H1 (cell line): ENCODE results near the gene DIPK1A. TPM values are rescaled to one million over a fixed set of nuclear protein-coding genes. Genes with fewer than 3 reads are reported as not detected.

Experiments used
- CTCF ChIA-PET: fragments of 300-600 bp; sonication (Branson Sonifier 250); formaldehyde crosslinking; loops from one replicate; lab custom pipeline; 2021; ENCODE audit not compliant: partially characterized antibody; lab: Charles Lee
- POLR2A ChIA-PET: fragments of 300-600 bp; sonication (Branson Sonifier 250); formaldehyde crosslinking; loops from one replicate; lab custom pipeline; 2021; ENCODE audit warnings: inconsistent platforms; ENCODE audit not compliant: partially characterized antibody; lab: Charles Lee
- DNase-seq, 2 experiments: peaks; one replicate each; pipeline versions ENCODE4 v3.0.0 to v3.0.0-alpha.2; 2010 to 2022; ENCODE audit warnings: low spot score in 2 of 2, low read depth in 1 of 2, mixed read lengths in 1 of 2
- FAIRE-seq: peaks from 2 replicates; lab custom pipeline; 2011; peaks lifted over from hg19 to GRCh38; lab: Jason Lieb, UNC
- H2AFZ ChIP-seq: 2 replicates; pipeline ENCODE4 v1.8.1; 2012; ENCODE audit warnings: low read length, inconsistent platforms
- H2AK5ac ChIP-seq: 2 replicates; pipeline ENCODE4 v1.6.1; 2013; ENCODE audit warnings: low read depth, low read length
- H2BK120ac ChIP-seq: replicated peaks from 2 replicates; pipeline ENCODE3; 2013; ENCODE audit warnings: low read depth, low read length, inconsistent platforms
- H2BK12ac ChIP-seq: 2 replicates; pipeline ENCODE4 v1.6.1; 2013; ENCODE audit warnings: low read depth, low read length
- H2BK15ac ChIP-seq: 2 replicates; pipeline ENCODE4 v1.6.1; 2013; ENCODE audit warnings: low read length
- H2BK20ac ChIP-seq: 2 replicates; pipeline ENCODE4 v1.6.1; 2013; ENCODE audit warnings: low read length
- H2BK5ac ChIP-seq: 2 replicates; pipeline ENCODE4 v1.6.1; 2013; ENCODE audit warnings: low read depth, low read length
- H3K14ac ChIP-seq: 2 replicates; pipeline ENCODE4 v1.6.1; 2013; ENCODE audit warnings: inconsistent platforms; ENCODE audit not compliant: insufficient read length
- H3K18ac ChIP-seq: 2 replicates; pipeline ENCODE4 v1.6.1; 2013; ENCODE audit warnings: low read length; ENCODE audit errors: extremely low read depth
- H3K23ac ChIP-seq: 2 replicates; pipeline ENCODE4 v1.6.1; 2013; ENCODE audit warnings: inconsistent platforms; ENCODE audit not compliant: insufficient read length
- H3K23me2 ChIP-seq: 2 replicates; pipeline ENCODE4 v1.6.1; 2013; ENCODE audit warnings: low read depth, low read length
- H3K27ac ChIP-seq: 2 replicates; pipeline ENCODE4 v1.6.1; 2011; ENCODE audit warnings: low read depth, low read length, inconsistent platforms
- H3K27me3 ChIP-seq, 4 experiments: replicated peaks in 1 of 4; 1 replicate in 1 of 4; 2 replicates in 3 of 4; pipeline versions ENCODE4 v1.6.1 to v1.8.1; 2011 to 2013; ENCODE audit warnings: low read length in 3 of 4, mild to moderate bottlenecking in 3 of 4, inconsistent platforms in 2 of 4, mixed read lengths in 2 of 4, moderate library complexity in 1 of 4; ENCODE audit not compliant: control insufficient read depth in 3 of 4, insufficient read depth in 3 of 4; ENCODE audit errors: extremely low read depth in 1 of 4
- H3K36me3 ChIP-seq, 4 experiments: 2 replicates each; pipeline versions ENCODE4 v1.6.1 to v1.8.1; 2011 to 2013; ENCODE audit warnings: mild to moderate bottlenecking in 4 of 4, low read length in 3 of 4, moderate library complexity in 2 of 4, control low read depth in 1 of 4, inconsistent platforms in 1 of 4; ENCODE audit not compliant: insufficient read depth in 4 of 4, control insufficient read depth in 2 of 4
- H3K4ac ChIP-seq: replicated peaks from 2 replicates; pipeline ENCODE3; 2013; ENCODE audit warnings: low read length, low read depth, mixed read lengths, inconsistent platforms; ENCODE audit not compliant: insufficient read length
- H3K4me1 ChIP-seq, 4 experiments: replicated peaks in 1 of 4; 1 replicate in 1 of 4; 2 replicates in 3 of 4; pipeline versions ENCODE4 v1.6.1 to v1.8.1; 2011 to 2013; ENCODE audit warnings: low read length in 3 of 4, inconsistent platforms in 2 of 4, mixed read lengths in 1 of 4; ENCODE audit not compliant: insufficient read depth in 4 of 4, control insufficient read depth in 3 of 4
- H3K4me2 ChIP-seq, 2 experiments: 2 replicates each; pipeline versions ENCODE4 v1.6.1 to v1.8.1; 2011 to 2013; ENCODE audit warnings: low read depth in 2 of 2, low read length in 2 of 2, control low read depth in 1 of 2, inconsistent platforms in 1 of 2, mild to moderate bottlenecking in 1 of 2; ENCODE audit not compliant: insufficient read depth in 1 of 2
- H3K4me3 ChIP-seq, 4 experiments: fragments of 200-600, 300-600 bp in 1 of 4; sonication (generic), shearing (Covaris generic), sonication (Bioruptor Twin) in 1 of 4; 2 replicates each; pipeline versions ENCODE4 v1.5.1 to v1.8.1; 2011 to 2016; ENCODE audit warnings: low read length in 4 of 4, low read depth in 3 of 4, control low read depth in 2 of 4, inconsistent platforms in 2 of 4, mild to moderate bottlenecking in 2 of 4, mixed read lengths in 1 of 4, moderate library complexity in 1 of 4; ENCODE audit not compliant: insufficient read depth in 2 of 4; ENCODE audit errors: extremely low read depth in 1 of 4
- H3K56ac ChIP-seq: replicated peaks from 2 replicates; pipeline ENCODE3; 2013; ENCODE audit warnings: low read depth, mild to moderate bottlenecking, mixed read lengths, low read length, inconsistent platforms; ENCODE audit not compliant: insufficient read length
- H3K79me1 ChIP-seq: 2 replicates; pipeline ENCODE4 v1.6.1; 2013; ENCODE audit warnings: low read depth, low read length, control low read depth
- H3K79me2 ChIP-seq, 2 experiments: 2 replicates each; pipeline versions ENCODE4 v1.6.1 to v1.8.1; 2012 to 2013; ENCODE audit warnings: low read length in 2 of 2, mild to moderate bottlenecking in 2 of 2, inconsistent platforms in 1 of 2; ENCODE audit not compliant: insufficient read depth in 2 of 2, control insufficient read depth in 1 of 2
- H3K9ac ChIP-seq, 4 experiments: replicated peaks in 1 of 4; 1 replicate in 1 of 4; 2 replicates in 3 of 4; pipeline versions ENCODE4 v1.6.1 to v1.8.1; 2011 to 2013; ENCODE audit warnings: low read depth in 3 of 4, low read length in 3 of 4, control low read depth in 2 of 4, mild to moderate bottlenecking in 2 of 4, moderate library complexity in 2 of 4, inconsistent platforms in 1 of 4; ENCODE audit errors: extremely low read depth in 1 of 4
- H3K9me3 ChIP-seq, 2 experiments: 2 replicates each; pipeline versions ENCODE4 v1.6.1 to v1.8.1; 2012 to 2013; ENCODE audit warnings: mild to moderate bottlenecking in 2 of 2, moderate library complexity in 2 of 2, control low read depth in 1 of 2, inconsistent platforms in 1 of 2, low read depth in 1 of 2, low read length in 1 of 2, mixed read lengths in 1 of 2; ENCODE audit not compliant: insufficient read depth in 2 of 2
- H4K20me1 ChIP-seq, 2 experiments: replicated peaks in 1 of 2; 2 replicates each; pipeline versions ENCODE3 to v1.8.1; 2011 to 2013; ENCODE audit warnings: inconsistent platforms in 2 of 2, low read length in 2 of 2, mild to moderate bottlenecking in 1 of 2; ENCODE audit not compliant: insufficient read depth in 2 of 2, control insufficient read depth in 1 of 2
- H4K5ac ChIP-seq: 2 replicates; pipeline ENCODE4 v1.6.1; 2013; ENCODE audit warnings: low read length, low read depth, mixed read lengths, inconsistent platforms; ENCODE audit not compliant: insufficient read length
- H4K8ac ChIP-seq: 2 replicates; pipeline ENCODE4 v1.8.0; 2013; ENCODE audit warnings: mild to moderate bottlenecking, moderate library complexity, low read length, inconsistent platforms; ENCODE audit not compliant: insufficient read depth; ENCODE audit errors: extremely low read depth
- H4K91ac ChIP-seq: replicated peaks from 2 replicates; pipeline ENCODE3; 2013; ENCODE audit warnings: low read length, mixed read lengths, inconsistent platforms; ENCODE audit not compliant: insufficient read length
- BCL11A ChIP-seq, 2 experiments: IDR thresholded peaks; one replicate each; pipeline ENCODE4 v1.6.1; 2011; ENCODE audit warnings: low read depth in 2 of 2, low read length in 2 of 2, mild to moderate bottlenecking in 2 of 2
- CBX5 ChIP-seq: fragments of 300-800, 300-1000 bp; sonication (generic); IDR thresholded peaks from 2 replicates; pipeline ENCODE4 v1.7.1; 2016; ENCODE audit warnings: antibody characterized with exemption, low read length, low read depth
- EGR1 ChIP-seq: IDR thresholded peaks from 2 replicates; pipeline ENCODE4 v1.6.1; 2011; ENCODE audit warnings: low read depth, low read length, borderline replicate concordance
- FOSL1 ChIP-seq: IDR thresholded peaks from 2 replicates; pipeline ENCODE4 v1.6.1; 2011; ENCODE audit warnings: mild to moderate bottlenecking, low read depth, low read length, moderate library complexity; ENCODE audit not compliant: insufficient read depth
- GTF2F1 ChIP-seq: IDR thresholded peaks from 2 replicates; pipeline ENCODE4 v1.6.1; 2012; ENCODE audit warnings: low read depth, low read length, improper control_type of control experiment, borderline replicate concordance
- MAFK ChIP-seq: IDR thresholded peaks from 2 replicates; pipeline ENCODE4 v1.6.1; 2012; ENCODE audit warnings: low read depth, mild to moderate bottlenecking, improper control_type of control experiment, low read length
- POLR2AphosphoS5 ChIP-seq: IDR thresholded peaks from 2 replicates; pipeline ENCODE4 v1.6.1; 2011; ENCODE audit warnings: low read depth, low read length
- RBBP5 ChIP-seq: IDR thresholded peaks from 2 replicates; pipeline ENCODE4 v1.7.1; 2012; ENCODE audit warnings: low read depth, mild to moderate bottlenecking, inconsistent platforms, low read length, moderate library complexity, borderline replicate concordance
- RFX5 ChIP-seq: IDR thresholded peaks from 2 replicates; pipeline ENCODE4 v1.6.1; 2011; ENCODE audit warnings: low read depth, low read length, improper control_type of control experiment, borderline replicate concordance
- SP2 ChIP-seq: IDR thresholded peaks from 2 replicates; pipeline ENCODE4 v1.6.1; 2012; ENCODE audit warnings: mild to moderate bottlenecking, low read length, inconsistent platforms
- TBP ChIP-seq: IDR thresholded peaks from 2 replicates; pipeline ENCODE4 v1.6.1; 2011; ENCODE audit warnings: low read depth, low read length, improper control_type of control experiment
- polyA plus RNA-seq, 7 experiments: library from polyadenylated mRNA; depleted of rRNA in 3 of 7; stranded (reverse) in 5 of 7; unstranded in 2 of 7; fragments of >200 nt in 5 of 7; fragments of 200-250 nt in 2 of 7; gene quantifications; 1 replicate in 5 of 7; 2 replicates in 1 of 7; 4 replicates in 1 of 7; pipeline versions ENCODE4 v1.2.1 to v1.2.3, GENCODE V29; 2011 to 2013; ENCODE audit warnings: missing spikeins in 2 of 7, mixed read lengths in 2 of 7
- total RNA-seq: library from RNA; stranded (reverse); fragmentation: NEBNext Ultra II Directional; extraction: Animal tissue kit (Norgen Biotek cat#: 25700); gene quantifications from 2 replicates; pipeline ENCODE4 v1.2.1, GENCODE V29; 2021
- TF ChIP-seq, protein P1 (sequence below): IDR thresholded peaks from 2 replicates; pipeline ENCODE4 v1.6.1; 2012; ENCODE audit warnings: inconsistent platforms

The DIPK1A gene
- total and polyA plus RNA-seq, 2 of the 8 experiments (the other 6 are each of a cell fraction or from before 2014, with no cell fraction given) = 2.5 to 5.0 TPM

DNA sequence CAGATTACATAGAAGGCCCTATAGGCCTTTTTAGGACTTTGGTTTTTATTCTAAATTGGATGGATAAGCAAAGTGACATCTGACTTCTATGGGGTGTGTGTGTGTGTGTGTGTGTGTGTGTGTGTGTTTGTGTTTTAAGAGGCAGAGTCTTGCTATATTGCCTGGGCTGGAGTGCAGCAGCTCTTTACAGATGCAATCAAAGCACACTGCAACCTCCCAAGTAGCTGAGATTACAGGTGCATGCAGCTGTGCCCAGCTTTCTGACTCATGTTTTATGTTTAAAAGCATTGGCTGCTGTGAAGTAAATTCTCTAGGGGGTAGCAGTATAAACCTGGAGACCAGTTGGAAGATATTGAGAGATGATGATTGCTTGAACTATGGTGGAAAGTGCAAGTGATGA, 164.0 kb downstream of the DIPK1A start:
- Histone ChIP-seq H3K18ac (no peak overlapping the region), H3K27ac (no peak overlapping the region), H3K9me3 (no peaks in the 10 kb centered on the region), H2AFZ (no peak overlapping the region), H3K27me3 (no peaks in the 10 kb centered on the region), H3K4me3 (no peak overlapping the region), H3K36me3 (no peaks in the 10 kb centered on the region), H2BK15ac (no peak overlapping the region), H2BK5ac (no peak overlapping the region), H4K20me1 (no peaks in the 10 kb centered on the region), H3K56ac (no peak overlapping the region), H2BK120ac (no peak overlapping the region), H3K4ac (no peak overlapping the region), H3K23me2 (no peaks in the 10 kb centered on the region; the same call in 1 of the 2 replicates), H3K9ac (no peak overlapping the region), H3K14ac (no peak overlapping the region), H4K91ac (no peak overlapping the region), H3K4me2 (no peak overlapping the region), H3K23ac (no peak overlapping the region), H2BK12ac (no peak overlapping the region), H3K79me1 (no peaks in the 10 kb centered on the region), H4K5ac (no peak overlapping the region), H2AK5ac (no peak overlapping the region), H3K4me1 (no peaks in the 10 kb centered on the region; a peak in 2 of 7 replicates), H4K8ac (no peak overlapping the region), H2BK20ac (no peak overlapping the region), H3K79me2 (no peaks in the 10 kb centered on the region)
- ChIA-PET POLR2A (interaction anchor here (2.4 to 2.5 kb wide), 2 partner anchors 12 to 35 kb away, joined by 5 to 12 read pairs; partner anchors contain the start of genes EVI5 and RPL5), CTCF (interaction anchor here (1.2 to 1.5 kb wide), 2 partner anchors 14 to 23 kb away, joined by 3 read pairs; no protein-coding TSS in a partner anchor)
- no peak for DNase-seq
- TF ChIP-seq, protein P1, sequence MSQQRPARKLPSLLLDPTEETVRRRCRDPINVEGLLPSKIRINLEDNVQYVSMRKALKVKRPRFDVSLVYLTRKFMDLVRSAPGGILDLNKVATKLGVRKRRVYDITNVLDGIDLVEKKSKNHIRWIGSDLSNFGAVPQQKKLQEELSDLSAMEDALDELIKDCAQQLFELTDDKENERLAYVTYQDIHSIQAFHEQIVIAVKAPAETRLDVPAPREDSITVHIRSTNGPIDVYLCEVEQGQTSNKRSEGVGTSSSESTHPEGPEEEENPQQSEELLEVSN = no peak
- TF ChIP-seq MAFK (no peak), FOSL1 (no peak), RFX5 (no peak), EGR1 (no peak), CBX5 (no peak), RBBP5 (no peak), POLR2AphosphoS5 (no peak), GTF2F1 (no peak), BCL11A (IDR thresholded peaks at IDR 0.05; ENCODE audit: low read depth in 2 of 2, low read length in 2 of 2) (no peak), SP2 (no peak), TBP (no peak)
- FAIRE-seq = no peak
